GM19395 (cell line): ENCODE results near the gene CARD8.
"Not testable (repeated sequence)": the region's sequence is repeated elsewhere in the genome, so short reads cannot be mapped to it uniquely, and the experiment has no call there.

Source experiments
- ATAC-seq: cut with Tn5 transposase; IDR thresholded peaks from one replicate; pipeline ENCODE4 v1.9.1; 2021; ENCODE audit warnings: mild to moderate bottlenecking, moderate library complexity; ENCODE audit not compliant: unreplicated experiment

The CARD8 gene

GRCh38 chr19:48265326-48265725, 9.6 kb upstream of the CARD8 start:
- not testable (repeated sequence) for ATAC-seq

GRCh38 chr19:48260359-48260714, 4.6 kb upstream of the CARD8 start:
- not testable (repeated sequence) for ATAC-seq

GRCh38 chr19:48258992-48259391, 3.3 kb upstream of the CARD8 start:
- ATAC-seq = not testable (repeated sequence)

GRCh38 chr19:48258350-48258749, 2.6 kb upstream of the CARD8 start:
- ATAC-seq = no peak

GRCh38 chr19:48254529-48254970, 1.2 kb downstream of the CARD8 start:
- ATAC-seq = no peak

GRCh38 chr19:48253999-48254398, 1.7 kb downstream of the CARD8 start:
- no peak for ATAC-seq

GRCh38 chr19:48252609-48253008, 3.1 kb downstream of the CARD8 start:
- no peak for ATAC-seq

- no peak for ATAC-seq
These were observed 5.3 kb downstream of the CARD8 start for GRCh38 chr19:48250290-48251025.

- peak; percentile 79 for ATAC-seq
These were observed 6.2 kb downstream of the CARD8 start for GRCh38 chr19:48249502-48250014.

GRCh38 chr19:48248081-48248833, 7.5 kb downstream of the CARD8 start:
- no peak for ATAC-seq

- ATAC-seq = no peak
These were observed 8.5 kb downstream of the CARD8 start for GRCh38 chr19:48247212-48247611.

- ATAC-seq = no peak
These were observed 9.6 kb downstream of the CARD8 start for GRCh38 chr19:48246101-48246500.

GRCh38 chr19:48244281-48244680, 11.4 kb downstream of the CARD8 start:
- ATAC-seq = no peak

GRCh38 chr19:48241771-48242170, 13.9 kb downstream of the CARD8 start:
- not testable (repeated sequence) for ATAC-seq

- no peak for ATAC-seq
These were observed 16.1 kb downstream of the CARD8 start for GRCh38 chr19:48239582-48240141.

GRCh38 chr19:48239120-48239519, 16.6 kb downstream of the CARD8 start:
- ATAC-seq = no peak

- no peak for ATAC-seq
These were observed 18.7 kb downstream of the CARD8 start for GRCh38 chr19:48237057-48237456.

- ATAC-seq = no peak
These were observed 25.1 kb downstream of the CARD8 start for GRCh38 chr19:48230555-48231129.

- no peak for ATAC-seq
These were observed 34.1 kb downstream of the CARD8 start for GRCh38 chr19:48221628-48222027.

GRCh38 chr19:48220784-48221183, 34.9 kb downstream of the CARD8 start:
- ATAC-seq = not testable (repeated sequence)

- ATAC-seq = no peak
These were observed 36.7 kb downstream of the CARD8 start for GRCh38 chr19:48218997-48219396.
